OCI-LY7 (cell line): ENCODE measurements around the gene PRELP. TPM values are rescaled to one million over a fixed set of nuclear protein-coding genes. Genes with fewer than 3 reads are reported as not detected.

Source experiments
- BruUV-seq: library from RNA; stranded (reverse); fragments of 400-500 nt; replicated peaks from 2 replicates; lab custom pipeline; 2021; lab: Mats Ljungman, UMichigan
- CTCF ChIA-PET: fragments of 300-600 bp; sonication (Branson Sonifier 250); formaldehyde crosslinking; loops from one replicate; lab custom pipeline; 2022; ENCODE audit warnings: antibody characterized with exemption; ENCODE audit not compliant: unreplicated experiment; lab: Charles Lee
- POLR2A ChIA-PET: fragments of 300-600 bp; sonication (Branson Sonifier 250); formaldehyde crosslinking; loops from one replicate; lab custom pipeline; 2022; ENCODE audit warnings: antibody characterized with exemption; lab: Charles Lee
- DNase-seq: peaks from one replicate; pipeline ENCODE4 v3.0.0-alpha.2; 2015; ENCODE audit warnings: low spot score
- H2AFZ ChIP-seq: fragments of 200-600 bp; sonication (generic), shearing (Covaris generic); 2 replicates; pipeline ENCODE4 v1.6.1; 2014; ENCODE audit warnings: mild to moderate bottlenecking, antibody characterized with exemption, low read length, moderate library complexity
- H3K27ac ChIP-seq: fragments of 200-600 bp; sonication (generic); 2 replicates; pipeline ENCODE4 v1.5.1; 2014; ENCODE audit warnings: mixed run types, low read depth, mild to moderate bottlenecking, moderate library complexity, low read length, inconsistent platforms; ENCODE audit not compliant: poor library complexity, severe bottlenecking
- H3K36me3 ChIP-seq: fragments of 200-600 bp; sonication (generic); 2 replicates; pipeline ENCODE4 v1.6.1; 2014; ENCODE audit warnings: mild to moderate bottlenecking, antibody characterized with exemption, low read length, moderate library complexity, mixed read lengths; ENCODE audit not compliant: insufficient read depth
- H3K4me1 ChIP-seq: fragments of 200-600 bp; sonication (generic); 2 replicates; pipeline ENCODE4 v1.5.1; 2014; ENCODE audit warnings: mild to moderate bottlenecking, low read length; ENCODE audit not compliant: insufficient read depth, poor library complexity, severe bottlenecking
- H3K4me2 ChIP-seq: fragments of 200-600 bp; sonication (generic); 2 replicates; pipeline ENCODE4 v1.6.1; 2014; ENCODE audit warnings: mild to moderate bottlenecking, low read length
- H3K4me3 ChIP-seq: fragments of 200-600 bp; sonication (generic); 2 replicates; pipeline ENCODE4 v1.5.1; 2014; ENCODE audit warnings: mild to moderate bottlenecking, low read depth, low read length; ENCODE audit not compliant: poor library complexity, severe bottlenecking
- H3K79me2 ChIP-seq: fragments of 200-600 bp; sonication (generic); 2 replicates; pipeline ENCODE4 v1.6.1; 2016; ENCODE audit warnings: low read depth, mild to moderate bottlenecking, low read length, moderate library complexity, mixed read lengths; ENCODE audit not compliant: insufficient read depth
- H3K9me2 ChIP-seq: fragments of 200-600 bp; sonication (generic); 2 replicates; pipeline ENCODE4 v1.6.1; 2016; ENCODE audit warnings: mild to moderate bottlenecking, low read length, mixed read lengths; ENCODE audit not compliant: insufficient read depth
- H3K9me3 ChIP-seq: fragments of 200-600 bp; sonication (generic); 2 replicates; pipeline ENCODE4 v1.6.1; 2014; ENCODE audit warnings: mild to moderate bottlenecking, mixed run types, low read length, mixed read lengths
- H4K20me1 ChIP-seq: fragments of 200-600 bp; sonication (generic); 2 replicates; pipeline ENCODE4 v1.6.1; 2014; ENCODE audit warnings: mild to moderate bottlenecking, antibody characterized with exemption, low read length, moderate library complexity, mixed read lengths; ENCODE audit not compliant: insufficient read depth
- CTCF ChIP-seq: fragments of 200-600 bp; sonication (generic); conservative IDR thresholded peaks from 2 replicates; pipeline ENCODE4 v1.5.1; 2014; ENCODE audit warnings: mild to moderate bottlenecking, antibody characterized with exemption, low read length, moderate library complexity, mixed read lengths
- EZH2phosphoT487 ChIP-seq: fragments of 200-600 bp; sonication (generic); IDR thresholded peaks from 2 replicates; pipeline ENCODE4 v1.6.1; 2018; ENCODE audit warnings: low read depth, borderline replicate concordance, mild to moderate bottlenecking, mixed run types, antibody characterized with exemption, low read length, moderate library complexity, mixed read lengths
- intact Hi-C: fragments of 100-400 bp; cut with micrococcal nuclease; formaldehyde crosslinking; loops from one replicate; pipeline ENCODE4 v1.10.0; 2022; ENCODE audit not compliant: unreplicated experiment
- total RNA-seq, 2 experiments: library from RNA; depleted of rRNA in 1 of 2; stranded (reverse); fragments of >200 nt in 1 of 2; shearing (Covaris generic) in 1 of 2; gene quantifications; 2 replicates each; pipeline ENCODE4 v1.2.3, GENCODE V29; 2014 to 2022

The PRELP gene
- total RNA-seq, 2 experiments from 2014 or later = not detected

DNA sequence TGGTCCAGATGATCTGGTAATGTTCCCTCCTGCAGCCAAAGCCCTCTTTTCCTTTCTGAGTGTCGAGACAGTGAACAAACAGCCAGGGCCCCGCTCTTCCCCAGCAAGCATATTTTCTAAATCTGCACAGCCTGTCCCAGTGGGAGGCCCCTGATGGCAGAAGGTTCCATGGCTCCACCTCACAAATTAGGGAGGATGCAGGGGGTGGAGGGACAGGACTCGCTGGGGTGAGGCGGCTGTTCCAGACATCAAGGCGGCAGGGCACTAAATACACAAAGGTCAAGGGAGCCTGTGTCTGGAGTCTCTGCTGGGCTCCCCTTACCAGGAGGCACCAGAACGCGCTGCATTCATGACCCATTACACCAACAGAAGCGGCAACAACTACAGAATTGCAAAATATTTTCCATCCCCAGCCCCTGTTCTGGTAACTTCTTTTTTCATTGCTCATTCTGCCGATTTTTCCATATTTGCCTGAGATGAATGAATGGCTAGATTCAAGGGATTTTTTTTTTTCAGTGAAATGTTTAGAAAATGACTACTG is 27.0 kb upstream of the PRELP start:
- peaks cover 51% of the 10 kb centered on the region for H3K4me1 ChIP-seq
- ChIA-PET CTCF (no interaction called here), POLR2A (no interaction called here)
- H3K4me3 ChIP-seq = no peak overlapping the region
- H3K4me2 ChIP-seq = peak overlapping the region; percentile 20
- no peaks in the 10 kb centered on the region for H3K36me3 ChIP-seq
- no peaks in the 10 kb centered on the region for H3K9me2 ChIP-seq
- no TSS peak for BruUV-seq
- no peak overlapping the region for H3K27ac ChIP-seq
- intact Hi-C loops = no loop called here
- H3K79me2 ChIP-seq = no peaks in the 10 kb centered on the region
- no peaks in the 10 kb centered on the region for H4K20me1 ChIP-seq
- TF ChIP-seq EZH2phosphoT487 = no peak
- TF ChIP-seq CTCF = no peak
- peak overlapping the region; percentile 14; the same call in 1 of the 2 replicates for H2AFZ ChIP-seq
- H3K9me3 ChIP-seq = no peaks in the 10 kb centered on the region
- DNase-seq = no peak

DNA sequence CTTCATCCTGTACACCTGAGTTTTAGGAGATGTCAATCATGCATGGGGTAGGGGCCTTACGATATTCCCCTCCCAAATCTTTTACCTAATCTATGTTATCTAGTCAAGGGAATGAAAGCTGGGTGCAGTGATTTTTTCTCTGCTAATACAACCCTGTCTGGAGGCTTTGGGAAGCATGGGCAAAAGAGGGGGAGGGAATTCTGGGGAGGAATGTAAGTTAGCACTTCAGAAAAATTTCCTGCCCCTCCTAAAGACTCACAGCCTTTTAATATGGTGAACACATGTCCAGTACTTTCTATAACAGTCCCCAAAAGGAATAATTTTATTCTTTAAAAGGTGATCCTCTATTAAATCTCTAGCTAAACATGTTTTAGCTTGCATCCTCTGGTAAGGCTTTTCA is 25.6 kb upstream of the PRELP start:
- no peak overlapping the region for H2AFZ ChIP-seq
- H3K79me2 ChIP-seq = no peaks in the 10 kb centered on the region
- no peaks in the 10 kb centered on the region for H4K20me1 ChIP-seq
- no peaks in the 10 kb centered on the region for H3K9me2 ChIP-seq
- TF ChIP-seq EZH2phosphoT487 = no peak
- no peak overlapping the region for H3K4me3 ChIP-seq
- no peaks in the 10 kb centered on the region for H3K9me3 ChIP-seq
- POLR2A ChIA-PET = interaction anchor here (0.8 kb wide), 1 partner anchor 69 kb away, joined by 3 read pairs; no protein-coding TSS in a partner anchor
- intact Hi-C loops = no loop called here
- DNase-seq = no peak
- no TSS peak for BruUV-seq
- no peak overlapping the region for H3K27ac ChIP-seq
- CTCF ChIA-PET = no interaction called here
- H3K36me3 ChIP-seq = no peaks in the 10 kb centered on the region
- no peak overlapping the region for H3K4me2 ChIP-seq
- peaks cover 65% of the 10 kb centered on the region for H3K4me1 ChIP-seq

GRCh38 chr1:203450479-203451149 is 25.0 kb upstream of the PRELP start:
- no peak overlapping the region for H3K4me2 ChIP-seq
- H3K9me3 ChIP-seq = no peaks in the 10 kb centered on the region
- intact Hi-C loops = no loop called here
- H4K20me1 ChIP-seq = no peaks in the 10 kb centered on the region
- no peaks in the 10 kb centered on the region for H3K9me2 ChIP-seq
- no peak overlapping the region for H3K27ac ChIP-seq
- H3K79me2 ChIP-seq = no peaks in the 10 kb centered on the region
- H3K4me1 ChIP-seq = peaks cover 71% of the 10 kb centered on the region
- POLR2A ChIA-PET = interaction anchor here (1.6 kb wide), 1 partner anchor 51 kb away, joined by 4 read pairs; no protein-coding TSS in a partner anchor
- TF ChIP-seq CTCF (peak; percentile 65), EZH2phosphoT487 (no peak)
- BruUV-seq = no TSS peak
- DNase-seq = peak; percentile 32
- H2AFZ ChIP-seq = no peak overlapping the region
- H3K4me3 ChIP-seq = no peak overlapping the region
- H3K36me3 ChIP-seq = no peaks in the 10 kb centered on the region
- CTCF ChIA-PET = no interaction called here
